ENCODE measurements around the gene MAP1LC3B.

The MAP1LC3B gene

DNA sequence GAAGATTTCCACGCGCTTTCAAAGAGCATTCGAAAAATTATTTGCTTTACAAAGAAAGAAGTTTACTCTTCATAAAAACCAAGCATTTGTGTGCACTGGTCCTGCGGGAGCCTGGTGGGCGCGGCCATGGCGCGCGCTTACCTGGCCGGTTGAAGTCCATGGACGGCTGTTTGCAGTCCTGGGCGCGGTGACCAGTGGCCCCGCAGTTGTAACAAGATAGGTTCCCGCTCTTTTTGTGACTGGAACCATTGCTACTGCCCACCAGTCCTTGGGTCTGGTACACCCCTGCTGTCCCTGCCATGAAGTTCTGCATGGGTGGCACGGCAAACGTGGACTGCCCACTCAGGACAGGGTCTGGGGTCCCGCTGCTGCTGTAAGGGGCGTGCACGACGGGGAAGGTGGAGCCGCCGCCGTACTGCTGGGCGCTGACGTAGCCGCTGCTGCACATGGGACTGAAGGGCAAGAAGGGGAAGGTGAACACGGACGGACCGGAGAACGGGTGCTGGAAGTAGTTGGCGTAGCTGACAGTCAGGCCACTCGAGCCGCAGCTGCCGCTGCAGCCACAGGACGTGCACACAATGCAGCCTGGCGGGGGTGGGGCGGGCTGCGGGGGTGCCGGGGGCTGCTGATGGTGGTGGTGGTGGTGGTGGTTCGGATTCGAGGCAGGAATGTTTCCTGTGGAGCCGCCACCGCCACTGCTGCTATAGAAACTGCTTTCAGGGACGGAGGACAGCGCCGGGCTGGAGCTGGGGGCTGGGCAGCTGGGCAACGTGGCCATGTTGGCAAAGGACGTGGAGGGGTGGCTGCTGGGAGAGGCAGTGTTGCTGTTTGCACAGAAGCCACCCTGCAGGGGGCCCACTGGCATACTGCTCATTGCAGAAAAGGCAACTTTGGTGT, 19.5 kb downstream of the MAP1LC3B start:
- DNase-seq: no peak

GRCh38 chr16:87412371-87412995, 20.3 kb downstream of the MAP1LC3B start:
- DNase-seq: no peak

GRCh38 chr16:87412996-87413421, 20.9 kb downstream of the MAP1LC3B start:
- no peak for DNase-seq

GRCh38 chr16:87414251-87414680, 22.1 kb downstream of the MAP1LC3B start:
- no peak for DNase-seq

DNA sequence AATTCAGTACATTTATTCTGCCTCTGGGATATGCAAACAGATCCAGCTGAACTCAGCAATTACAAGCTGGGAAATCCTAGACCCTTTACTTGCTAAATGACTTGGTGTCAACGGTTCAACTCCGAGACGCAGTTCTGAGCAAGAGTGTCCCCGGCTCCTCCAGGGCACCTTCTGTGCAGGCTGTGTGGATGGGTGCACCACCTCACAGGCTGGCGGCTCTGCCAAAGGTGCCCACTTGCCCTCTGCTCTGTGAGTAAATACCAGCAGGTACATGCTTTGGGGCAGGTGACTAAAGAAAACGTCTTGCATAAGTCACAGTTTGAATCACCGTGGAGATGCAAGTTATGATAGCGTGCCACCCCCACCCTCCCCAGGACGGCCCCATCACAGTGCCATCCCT, 23.3 kb downstream of the MAP1LC3B start:
- DNase-seq: no peak

GRCh38 chr16:87416826-87417527, 24.8 kb downstream of the MAP1LC3B start:
- no peak for DNase-seq

GRCh38 chr16:87417528-87417910, 25.4 kb downstream of the MAP1LC3B start:
- DNase-seq: no peak

DNA sequence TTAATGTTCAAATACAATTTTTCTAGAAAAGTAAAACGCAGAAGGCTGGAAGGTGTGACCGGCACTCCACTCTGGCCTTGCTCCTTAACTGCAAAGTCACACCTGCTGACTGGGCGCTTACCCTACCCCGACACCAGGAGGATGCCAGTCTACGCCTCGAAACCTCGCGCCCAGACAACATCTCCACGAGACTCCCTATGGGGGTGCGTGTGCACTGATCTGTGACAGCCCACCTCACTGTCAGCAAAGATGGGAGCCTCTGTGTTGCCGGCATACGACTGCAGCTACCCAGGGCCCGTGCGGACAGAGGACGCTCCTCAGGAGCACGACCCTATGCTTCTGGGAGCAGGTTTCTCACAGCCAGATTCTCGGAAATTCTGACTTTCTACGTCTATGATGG, 26.1 kb downstream of the MAP1LC3B start:
- DNase-seq: no peak

GRCh38 chr16:87418644-87419043, 26.5 kb downstream of the MAP1LC3B start:
- DNase-seq: no peak

- no peak for DNase-seq
These were observed 28.2 kb downstream of the MAP1LC3B start for GRCh38 chr16:87420026-87421002.

- no peak for DNase-seq
These were observed 29.1 kb downstream of the MAP1LC3B start for GRCh38 chr16:87421003-87421912.

- DNase-seq: no peak
These were observed 30.0 kb downstream of the MAP1LC3B start for GRCh38 chr16:87422106-87422505.

DNA sequence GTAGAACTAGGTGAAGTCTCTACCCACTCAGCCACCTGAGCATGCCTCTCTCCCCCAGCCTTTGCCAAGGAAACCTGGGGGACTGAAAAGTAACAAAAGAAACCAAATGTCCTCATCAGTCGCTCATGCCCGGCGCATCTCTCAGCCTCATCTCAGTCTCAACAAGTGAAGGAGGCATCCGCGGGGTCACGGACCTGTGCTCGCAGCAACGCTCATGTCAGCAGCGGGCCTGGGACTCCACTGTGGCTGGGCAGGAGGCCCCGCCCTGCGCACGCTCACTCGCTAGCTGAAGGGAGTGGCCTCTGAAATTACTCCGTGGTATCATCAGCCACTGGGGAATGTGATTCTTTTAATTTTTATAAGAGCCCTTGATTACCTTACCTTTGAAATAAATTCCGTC, 31.3 kb downstream of the MAP1LC3B start:
- no peak for DNase-seq

- DNase-seq: no peak
These were observed 32.1 kb downstream of the MAP1LC3B start for GRCh38 chr16:87424266-87424665.

DNA sequence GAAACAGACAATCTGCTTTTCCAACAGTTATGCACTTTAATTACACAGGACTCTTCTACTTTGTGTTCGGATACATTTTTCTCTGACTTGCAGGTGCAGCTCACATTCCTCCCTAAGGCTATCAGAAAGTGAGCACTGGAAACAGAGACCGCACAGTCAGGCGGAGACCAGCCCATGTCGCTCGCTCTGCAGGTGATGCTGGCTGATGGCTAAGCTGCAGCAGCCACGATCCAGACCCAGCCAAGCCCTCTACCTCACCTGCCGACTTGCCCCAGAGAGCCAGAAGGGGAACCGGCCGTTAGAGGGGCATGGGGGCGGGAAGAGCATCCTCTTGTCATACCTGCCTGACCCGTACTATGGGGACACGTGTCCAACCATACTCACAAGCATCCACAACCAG, 33.8 kb downstream of the MAP1LC3B start:
- no peak for DNase-seq

GRCh38 chr16:87426423-87427215, 34.5 kb downstream of the MAP1LC3B start:
- DNase-seq: no peak

DNA sequence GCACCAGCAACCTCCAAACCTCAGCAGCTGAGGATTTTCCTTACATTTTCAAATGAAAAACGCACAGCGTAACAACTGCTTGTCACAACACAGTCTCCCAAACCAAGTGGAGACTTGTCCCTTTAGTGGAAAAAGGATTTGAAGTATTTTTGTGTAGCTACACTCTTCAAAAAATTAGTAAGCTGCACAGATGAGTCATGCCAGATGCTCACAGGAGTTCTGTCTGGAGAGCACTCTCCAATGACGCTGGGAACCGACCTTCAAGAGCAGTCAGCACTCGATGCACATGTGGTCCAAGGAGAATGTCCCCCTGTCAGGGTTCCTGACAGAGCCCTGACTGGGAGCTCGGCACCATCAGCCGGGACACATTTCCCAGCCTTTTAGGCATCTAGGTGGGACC, 39.8 kb downstream of the MAP1LC3B start:
- no peak for DNase-seq

GRCh38 chr16:87432330-87432915, 40.3 kb downstream of the MAP1LC3B start:
- no peak for DNase-seq

DNA sequence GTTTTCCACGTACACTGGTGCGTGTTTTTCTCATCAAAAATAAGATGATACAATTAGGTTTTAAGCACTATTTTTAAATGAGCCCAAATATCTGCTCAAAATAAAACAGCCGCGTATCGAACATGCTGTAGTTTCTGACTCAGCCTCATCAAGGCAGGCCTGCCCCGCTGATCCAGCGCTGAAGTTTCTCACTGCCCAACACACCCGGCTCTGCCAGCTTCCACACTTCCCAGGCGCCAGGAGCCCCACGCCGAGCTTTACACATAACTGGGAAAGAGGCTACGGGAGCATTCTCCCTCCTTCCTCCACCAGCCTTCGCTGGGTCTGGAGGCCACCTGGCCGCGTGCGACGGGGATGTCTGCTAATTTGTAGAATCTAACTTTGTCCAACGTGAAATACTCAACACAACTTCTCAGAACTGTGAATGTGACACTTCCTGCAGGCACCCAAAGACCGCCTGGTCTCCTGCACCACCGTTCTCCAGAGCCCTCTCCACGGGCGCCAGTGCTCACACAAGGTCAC, 42.1 kb downstream of the MAP1LC3B start:
- DNase-seq: no peak
